ENCODE measurements around the gene MEOX1. TPM values are rescaled to one million over a fixed set of nuclear protein-coding genes. Genes with fewer than 3 reads are reported as not detected.

Gene MEOX1
- total and polyA plus RNA-seq, 2 of the 13 experiments (the other 11 are each of a cell fraction or from before 2014, with no cell fraction given) = not detected

DNA sequence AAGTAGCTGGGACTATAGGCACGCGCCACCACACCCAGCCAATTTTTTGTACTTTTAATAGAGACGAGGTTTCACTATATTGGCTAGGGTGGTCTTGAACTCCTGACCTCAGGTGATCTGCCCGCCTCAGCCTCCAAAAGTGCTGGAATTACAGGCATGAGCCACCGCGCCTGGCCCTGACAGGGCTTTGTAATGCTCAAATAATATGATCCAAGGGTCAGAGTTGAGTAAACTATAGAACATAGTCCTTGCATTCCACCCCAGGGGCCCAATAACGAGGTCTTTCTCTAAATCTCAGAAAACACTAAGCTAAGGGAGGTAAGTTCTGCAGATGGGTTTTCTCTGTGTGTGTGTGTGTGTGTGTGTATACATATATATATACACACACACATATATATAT lies 5.8 kb upstream of the MEOX1 start (continued):
- TF ChIP-seq ZBTB20 (CRISPR knock-in tag; IDR thresholded peaks at IDR 0.05; ENCODE audit: borderline replicate concordance, low read depth) (peak; percentile 89), ZMYM4 (CRISPR knock-in tag; IDR thresholded peaks at IDR 0.05) (peak; percentile 68), MIXL1 (CRISPR knock-in tag; IDR thresholded peaks at IDR 0.05) (peak; percentile 84; the same call in 1 of the 2 replicates), NCOA1 (CRISPR knock-in tag; IDR thresholded peaks at IDR 0.05) (no peak), ZFP37 (CRISPR knock-in tag; IDR thresholded peaks at IDR 0.05; ENCODE audit: borderline replicate concordance) (no peak), NCOR1 (IDR thresholded peaks at IDR 0.05; ENCODE audit: borderline replicate concordance, low read length) (peak; percentile 89), ZNF121 (CRISPR knock-in tag; IDR thresholded peaks at IDR 0.05) (0 out of 2 replicates have a peak, but pooled peaks have one; percentile 33), NFKBIZ (CRISPR knock-in tag; IDR thresholded peaks at IDR 0.05) (0 out of 2 replicates have a peak, but pooled peaks have one; percentile 29)
- TF ChIP-seq, protein P1, sequence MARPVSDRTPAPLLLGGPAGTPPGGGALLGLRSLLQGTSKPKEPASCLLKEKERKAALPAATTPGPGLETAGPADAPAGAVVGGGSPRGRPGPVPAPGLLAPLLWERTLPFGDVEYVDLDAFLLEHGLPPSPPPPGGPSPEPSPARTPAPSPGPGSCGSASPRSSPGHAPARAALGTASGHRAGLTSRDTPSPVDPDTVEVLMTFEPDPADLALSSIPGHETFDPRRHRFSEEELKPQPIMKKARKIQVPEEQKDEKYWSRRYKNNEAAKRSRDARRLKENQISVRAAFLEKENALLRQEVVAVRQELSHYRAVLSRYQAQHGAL (CRISPR knock-in tag; IDR thresholded peaks at IDR 0.05; ENCODE audit: not compliant biosample characterization) = no peak
- TF ChIP-seq, protein P2, sequence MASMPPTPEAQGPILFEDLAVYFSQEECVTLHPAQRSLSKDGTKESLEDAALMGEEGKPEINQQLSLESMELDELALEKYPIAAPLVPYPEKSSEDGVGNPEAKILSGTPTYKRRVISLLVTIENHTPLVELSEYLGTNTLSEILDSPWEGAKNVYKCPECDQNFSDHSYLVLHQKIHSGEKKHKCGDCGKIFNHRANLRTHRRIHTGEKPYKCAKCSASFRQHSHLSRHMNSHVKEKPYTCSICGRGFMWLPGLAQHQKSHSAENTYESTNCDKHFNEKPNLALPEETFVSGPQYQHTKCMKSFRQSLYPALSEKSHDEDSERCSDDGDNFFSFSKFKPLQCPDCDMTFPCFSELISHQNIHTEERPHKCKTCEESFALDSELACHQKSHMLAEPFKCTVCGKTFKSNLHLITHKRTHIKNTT (CRISPR knock-in tag; IDR thresholded peaks at IDR 0.05) = no peak
- TF ChIP-seq, protein P3, sequence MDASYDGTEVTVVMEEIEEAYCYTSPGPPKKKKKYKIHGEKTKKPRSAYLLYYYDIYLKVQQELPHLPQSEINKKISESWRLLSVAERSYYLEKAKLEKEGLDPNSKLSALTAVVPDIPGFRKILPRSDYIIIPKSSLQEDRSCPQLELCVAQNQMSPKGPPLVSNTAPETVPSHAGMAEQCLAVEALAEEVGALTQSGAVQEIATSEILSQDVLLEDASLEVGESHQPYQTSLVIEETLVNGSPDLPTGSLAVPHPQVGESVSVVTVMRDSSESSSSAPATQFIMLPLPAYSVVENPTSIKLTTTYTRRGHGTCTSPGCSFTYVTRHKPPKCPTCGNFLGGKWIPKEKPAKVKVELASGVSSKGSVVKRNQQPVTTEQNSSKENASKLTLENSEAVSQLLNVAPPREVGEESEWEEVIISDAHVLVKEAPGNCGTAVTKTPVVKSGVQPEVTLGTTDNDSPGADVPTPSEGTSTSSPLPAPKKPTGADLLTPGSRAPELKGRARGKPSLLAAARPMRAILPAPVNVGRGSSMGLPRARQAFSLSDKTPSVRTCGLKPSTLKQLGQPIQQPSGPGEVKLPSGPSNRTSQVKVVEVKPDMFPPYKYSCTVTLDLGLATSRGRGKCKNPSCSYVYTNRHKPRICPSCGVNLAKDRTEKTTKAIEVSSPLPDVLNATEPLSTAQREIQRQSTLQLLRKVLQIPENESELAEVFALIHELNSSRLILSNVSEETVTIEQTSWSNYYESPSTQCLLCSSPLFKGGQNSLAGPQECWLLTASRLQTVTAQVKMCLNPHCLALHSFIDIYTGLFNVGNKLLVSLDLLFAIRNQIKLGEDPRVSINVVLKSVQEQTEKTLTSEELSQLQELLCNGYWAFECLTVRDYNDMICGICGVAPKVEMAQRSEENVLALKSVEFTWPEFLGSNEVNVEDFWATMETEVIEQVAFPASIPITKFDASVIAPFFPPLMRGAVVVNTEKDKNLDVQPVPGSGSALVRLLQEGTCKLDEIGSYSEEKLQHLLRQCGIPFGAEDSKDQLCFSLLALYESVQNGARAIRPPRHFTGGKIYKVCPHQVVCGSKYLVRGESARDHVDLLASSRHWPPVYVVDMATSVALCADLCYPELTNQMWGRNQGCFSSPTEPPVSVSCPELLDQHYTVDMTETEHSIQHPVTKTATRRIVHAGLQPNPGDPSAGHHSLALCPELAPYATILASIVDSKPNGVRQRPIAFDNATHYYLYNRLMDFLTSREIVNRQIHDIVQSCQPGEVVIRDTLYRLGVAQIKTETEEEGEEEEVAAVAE (CRISPR knock-in tag; IDR thresholded peaks at IDR 0.05; ENCODE audit: borderline replicate concordance) = 0 out of 2 replicates have a peak, but pooled peaks have one; percentile 12
- TF ChIP-seq, protein P4, sequence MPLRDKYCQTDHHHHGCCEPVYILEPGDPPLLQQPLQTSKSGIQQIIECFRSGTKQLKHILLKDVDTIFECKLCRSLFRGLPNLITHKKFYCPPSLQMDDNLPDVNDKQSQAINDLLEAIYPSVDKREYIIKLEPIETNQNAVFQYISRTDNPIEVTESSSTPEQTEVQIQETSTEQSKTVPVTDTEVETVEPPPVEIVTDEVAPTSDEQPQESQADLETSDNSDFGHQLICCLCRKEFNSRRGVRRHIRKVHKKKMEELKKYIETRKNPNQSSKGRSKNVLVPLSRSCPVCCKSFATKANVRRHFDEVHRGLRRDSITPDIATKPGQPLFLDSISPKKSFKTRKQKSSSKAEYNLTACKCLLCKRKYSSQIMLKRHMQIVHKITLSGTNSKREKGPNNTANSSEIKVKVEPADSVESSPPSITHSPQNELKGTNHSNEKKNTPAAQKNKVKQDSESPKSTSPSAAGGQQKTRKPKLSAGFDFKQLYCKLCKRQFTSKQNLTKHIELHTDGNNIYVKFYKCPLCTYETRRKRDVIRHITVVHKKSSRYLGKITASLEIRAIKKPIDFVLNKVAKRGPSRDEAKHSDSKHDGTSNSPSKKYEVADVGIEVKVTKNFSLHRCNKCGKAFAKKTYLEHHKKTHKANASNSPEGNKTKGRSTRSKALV (CRISPR knock-in tag; IDR thresholded peaks at IDR 0.05) = peak; percentile 68; the same call in 1 of the 2 replicates
- TF ChIP-seq, protein P5, sequence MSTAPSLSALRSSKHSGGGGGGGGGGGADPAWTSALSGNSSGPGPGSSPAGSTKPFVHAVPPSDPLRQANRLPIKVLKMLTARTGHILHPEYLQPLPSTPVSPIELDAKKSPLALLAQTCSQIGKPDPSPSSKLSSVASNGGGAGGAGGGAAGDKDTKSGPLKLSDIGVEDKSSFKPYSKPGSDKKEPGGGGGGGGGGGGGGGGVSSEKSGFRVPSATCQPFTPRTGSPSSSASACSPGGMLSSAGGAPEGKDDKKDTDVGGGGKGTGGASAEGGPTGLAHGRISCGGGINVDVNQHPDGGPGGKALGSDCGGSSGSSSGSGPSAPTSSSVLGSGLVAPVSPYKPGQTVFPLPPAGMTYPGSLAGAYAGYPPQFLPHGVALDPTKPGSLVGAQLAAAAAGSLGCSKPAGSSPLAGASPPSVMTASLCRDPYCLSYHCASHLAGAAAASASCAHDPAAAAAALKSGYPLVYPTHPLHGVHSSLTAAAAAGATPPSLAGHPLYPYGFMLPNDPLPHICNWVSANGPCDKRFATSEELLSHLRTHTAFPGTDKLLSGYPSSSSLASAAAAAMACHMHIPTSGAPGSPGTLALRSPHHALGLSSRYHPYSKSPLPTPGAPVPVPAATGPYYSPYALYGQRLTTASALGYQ (CRISPR knock-in tag; IDR thresholded peaks at IDR 0.05) = peak; percentile 72; the same call in 1 of the 2 replicates
- TF ChIP-seq, protein P6, sequence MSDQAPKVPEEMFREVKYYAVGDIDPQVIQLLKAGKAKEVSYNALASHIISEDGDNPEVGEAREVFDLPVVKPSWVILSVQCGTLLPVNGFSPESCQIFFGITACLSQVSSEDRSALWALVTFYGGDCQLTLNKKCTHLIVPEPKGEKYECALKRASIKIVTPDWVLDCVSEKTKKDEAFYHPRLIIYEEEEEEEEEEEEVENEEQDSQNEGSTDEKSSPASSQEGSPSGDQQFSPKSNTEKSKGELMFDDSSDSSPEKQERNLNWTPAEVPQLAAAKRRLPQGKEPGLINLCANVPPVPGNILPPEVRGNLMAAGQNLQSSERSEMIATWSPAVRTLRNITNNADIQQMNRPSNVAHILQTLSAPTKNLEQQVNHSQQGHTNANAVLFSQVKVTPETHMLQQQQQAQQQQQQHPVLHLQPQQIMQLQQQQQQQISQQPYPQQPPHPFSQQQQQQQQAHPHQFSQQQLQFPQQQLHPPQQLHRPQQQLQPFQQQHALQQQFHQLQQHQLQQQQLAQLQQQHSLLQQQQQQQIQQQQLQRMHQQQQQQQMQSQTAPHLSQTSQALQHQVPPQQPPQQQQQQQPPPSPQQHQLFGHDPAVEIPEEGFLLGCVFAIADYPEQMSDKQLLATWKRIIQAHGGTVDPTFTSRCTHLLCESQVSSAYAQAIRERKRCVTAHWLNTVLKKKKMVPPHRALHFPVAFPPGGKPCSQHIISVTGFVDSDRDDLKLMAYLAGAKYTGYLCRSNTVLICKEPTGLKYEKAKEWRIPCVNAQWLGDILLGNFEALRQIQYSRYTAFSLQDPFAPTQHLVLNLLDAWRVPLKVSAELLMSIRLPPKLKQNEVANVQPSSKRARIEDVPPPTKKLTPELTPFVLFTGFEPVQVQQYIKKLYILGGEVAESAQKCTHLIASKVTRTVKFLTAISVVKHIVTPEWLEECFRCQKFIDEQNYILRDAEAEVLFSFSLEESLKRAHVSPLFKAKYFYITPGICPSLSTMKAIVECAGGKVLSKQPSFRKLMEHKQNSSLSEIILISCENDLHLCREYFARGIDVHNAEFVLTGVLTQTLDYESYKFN (CRISPR knock-in tag; conservative IDR thresholded peaks at IDR 0.05) = peak; percentile 93
- TF ChIP-seq, protein P7, sequence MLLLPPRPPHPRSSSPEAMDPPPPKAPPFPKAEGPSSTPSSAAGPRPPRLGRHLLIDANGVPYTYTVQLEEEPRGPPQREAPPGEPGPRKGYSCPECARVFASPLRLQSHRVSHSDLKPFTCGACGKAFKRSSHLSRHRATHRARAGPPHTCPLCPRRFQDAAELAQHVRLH (CRISPR knock-in tag; IDR thresholded peaks at IDR 0.05; ENCODE audit: borderline replicate concordance, low read depth) = no peak
